GM19099 (cell line): ENCODE data around the gene EXPH5.

Experiments used
- POLR2A ChIP-seq: IDR thresholded peaks from 3 replicates; pipeline ENCODE4 v1.6.1; 2011; ENCODE audit warnings: low read depth; ENCODE audit not compliant: insufficient read length; ENCODE audit errors: extremely low read depth

EXPH5 gene

GRCh38 chr11:108543316-108543964 is 50.1 kb downstream of the EXPH5 start:
- no peak for TF ChIP-seq POLR2A

- no peak for TF ChIP-seq POLR2A
These were observed 52.0 kb downstream of the EXPH5 start for GRCh38 chr11:108541531-108541930.

- no peak for TF ChIP-seq POLR2A
These were observed 55.1 kb downstream of the EXPH5 start for GRCh38 chr11:108538502-108538901.

GRCh38 chr11:108538022-108538424 is 55.5 kb downstream of the EXPH5 start:
- TF ChIP-seq POLR2A = no peak

- no peak for TF ChIP-seq POLR2A
These were observed 56.8 kb downstream of the EXPH5 start for GRCh38 chr11:108536783-108537182.

GRCh38 chr11:108535384-108535955 is 58.1 kb downstream of the EXPH5 start:
- TF ChIP-seq POLR2A = no peak

- no peak for TF ChIP-seq POLR2A
These were observed 59.2 kb downstream of the EXPH5 start for GRCh38 chr11:108534274-108534882.

GRCh38 chr11:108530426-108530825 is 63.1 kb downstream of the EXPH5 start:
- no peak for TF ChIP-seq POLR2A

- no peak for TF ChIP-seq POLR2A
These were observed 66.2 kb downstream of the EXPH5 start for GRCh38 chr11:108527382-108527781.

- TF ChIP-seq POLR2A = no peak
These were observed 68.4 kb downstream of the EXPH5 start for GRCh38 chr11:108525161-108525560.

GRCh38 chr11:108524422-108524821 is 69.1 kb downstream of the EXPH5 start:
- TF ChIP-seq POLR2A = no peak

- no peak for TF ChIP-seq POLR2A
These were observed 71.2 kb downstream of the EXPH5 start for GRCh38 chr11:108522318-108522717.

- no peak for TF ChIP-seq POLR2A
These were observed 75.0 kb downstream of the EXPH5 start for GRCh38 chr11:108518581-108518980.

- no peak for TF ChIP-seq POLR2A
These were observed 77.4 kb downstream of the EXPH5 start for GRCh38 chr11:108516125-108516524.

GRCh38 chr11:108512708-108513107 is 80.9 kb downstream of the EXPH5 start:
- no peak for TF ChIP-seq POLR2A

GRCh38 chr11:108511851-108512474 is 81.6 kb downstream of the EXPH5 start:
- TF ChIP-seq POLR2A = no peak
